H1 (cell line): ENCODE results near the gene BCAS3. TPM values are rescaled to one million over a fixed set of nuclear protein-coding genes. Genes with fewer than 3 reads are reported as not detected.

Experiments used
- CTCF ChIA-PET: fragments of 300-600 bp; sonication (Branson Sonifier 250); formaldehyde crosslinking; loops from one replicate; lab custom pipeline; 2021; ENCODE audit not compliant: partially characterized antibody; lab: Charles Lee
- POLR2A ChIA-PET: fragments of 300-600 bp; sonication (Branson Sonifier 250); formaldehyde crosslinking; loops from one replicate; lab custom pipeline; 2021; ENCODE audit warnings: inconsistent platforms; ENCODE audit not compliant: partially characterized antibody; lab: Charles Lee
- DNase-seq, 2 experiments: peaks; one replicate each; pipeline versions ENCODE4 v3.0.0 to v3.0.0-alpha.2; 2010 to 2022; ENCODE audit warnings: low spot score in 2 of 2, low read depth in 1 of 2, mixed read lengths in 1 of 2
- FAIRE-seq: peaks from 2 replicates; lab custom pipeline; 2011; peaks lifted over from hg19 to GRCh38; lab: Jason Lieb, UNC
- H2AFZ ChIP-seq: 2 replicates; pipeline ENCODE4 v1.8.1; 2012; ENCODE audit warnings: low read length, inconsistent platforms
- H2AK5ac ChIP-seq: 2 replicates; pipeline ENCODE4 v1.6.1; 2013; ENCODE audit warnings: low read depth, low read length
- H2BK120ac ChIP-seq: replicated peaks from 2 replicates; pipeline ENCODE3; 2013; ENCODE audit warnings: low read depth, low read length, inconsistent platforms
- H2BK12ac ChIP-seq: 2 replicates; pipeline ENCODE4 v1.6.1; 2013; ENCODE audit warnings: low read depth, low read length
- H2BK15ac ChIP-seq: 2 replicates; pipeline ENCODE4 v1.6.1; 2013; ENCODE audit warnings: low read length
- H2BK20ac ChIP-seq: 2 replicates; pipeline ENCODE4 v1.6.1; 2013; ENCODE audit warnings: low read length
- H2BK5ac ChIP-seq: 2 replicates; pipeline ENCODE4 v1.6.1; 2013; ENCODE audit warnings: low read depth, low read length
- H3K14ac ChIP-seq: 2 replicates; pipeline ENCODE4 v1.6.1; 2013; ENCODE audit warnings: inconsistent platforms; ENCODE audit not compliant: insufficient read length
- H3K18ac ChIP-seq: 2 replicates; pipeline ENCODE4 v1.6.1; 2013; ENCODE audit warnings: low read length; ENCODE audit errors: extremely low read depth
- H3K23ac ChIP-seq: 2 replicates; pipeline ENCODE4 v1.6.1; 2013; ENCODE audit warnings: inconsistent platforms; ENCODE audit not compliant: insufficient read length
- H3K23me2 ChIP-seq: 2 replicates; pipeline ENCODE4 v1.6.1; 2013; ENCODE audit warnings: low read depth, low read length
- H3K27ac ChIP-seq: 2 replicates; pipeline ENCODE4 v1.6.1; 2011; ENCODE audit warnings: low read depth, low read length, inconsistent platforms
- H3K27me3 ChIP-seq, 4 experiments: replicated peaks in 1 of 4; 1 replicate in 1 of 4; 2 replicates in 3 of 4; pipeline versions ENCODE4 v1.6.1 to v1.8.1; 2011 to 2013; ENCODE audit warnings: low read length in 3 of 4, mild to moderate bottlenecking in 3 of 4, inconsistent platforms in 2 of 4, mixed read lengths in 2 of 4, moderate library complexity in 1 of 4; ENCODE audit not compliant: control insufficient read depth in 3 of 4, insufficient read depth in 3 of 4; ENCODE audit errors: extremely low read depth in 1 of 4
- H3K36me3 ChIP-seq, 4 experiments: 2 replicates each; pipeline versions ENCODE4 v1.6.1 to v1.8.1; 2011 to 2013; ENCODE audit warnings: mild to moderate bottlenecking in 4 of 4, low read length in 3 of 4, moderate library complexity in 2 of 4, control low read depth in 1 of 4, inconsistent platforms in 1 of 4; ENCODE audit not compliant: insufficient read depth in 4 of 4, control insufficient read depth in 2 of 4
- H3K4ac ChIP-seq: replicated peaks from 2 replicates; pipeline ENCODE3; 2013; ENCODE audit warnings: low read length, low read depth, mixed read lengths, inconsistent platforms; ENCODE audit not compliant: insufficient read length
- H3K4me1 ChIP-seq, 4 experiments: replicated peaks in 1 of 4; 1 replicate in 1 of 4; 2 replicates in 3 of 4; pipeline versions ENCODE4 v1.6.1 to v1.8.1; 2011 to 2013; ENCODE audit warnings: low read length in 3 of 4, inconsistent platforms in 2 of 4, mixed read lengths in 1 of 4; ENCODE audit not compliant: insufficient read depth in 4 of 4, control insufficient read depth in 3 of 4
- H3K4me2 ChIP-seq, 2 experiments: 2 replicates each; pipeline versions ENCODE4 v1.6.1 to v1.8.1; 2011 to 2013; ENCODE audit warnings: low read depth in 2 of 2, low read length in 2 of 2, control low read depth in 1 of 2, inconsistent platforms in 1 of 2, mild to moderate bottlenecking in 1 of 2; ENCODE audit not compliant: insufficient read depth in 1 of 2
- H3K4me3 ChIP-seq, 4 experiments: fragments of 200-600, 300-600 bp in 1 of 4; sonication (generic), shearing (Covaris generic), sonication (Bioruptor Twin) in 1 of 4; 2 replicates each; pipeline versions ENCODE4 v1.5.1 to v1.8.1; 2011 to 2016; ENCODE audit warnings: low read length in 4 of 4, low read depth in 3 of 4, control low read depth in 2 of 4, inconsistent platforms in 2 of 4, mild to moderate bottlenecking in 2 of 4, mixed read lengths in 1 of 4, moderate library complexity in 1 of 4; ENCODE audit not compliant: insufficient read depth in 2 of 4; ENCODE audit errors: extremely low read depth in 1 of 4
- H3K56ac ChIP-seq: replicated peaks from 2 replicates; pipeline ENCODE3; 2013; ENCODE audit warnings: low read depth, mild to moderate bottlenecking, mixed read lengths, low read length, inconsistent platforms; ENCODE audit not compliant: insufficient read length
- H3K79me1 ChIP-seq: 2 replicates; pipeline ENCODE4 v1.6.1; 2013; ENCODE audit warnings: low read depth, low read length, control low read depth
- H3K79me2 ChIP-seq, 2 experiments: 2 replicates each; pipeline versions ENCODE4 v1.6.1 to v1.8.1; 2012 to 2013; ENCODE audit warnings: low read length in 2 of 2, mild to moderate bottlenecking in 2 of 2, inconsistent platforms in 1 of 2; ENCODE audit not compliant: insufficient read depth in 2 of 2, control insufficient read depth in 1 of 2
- H3K9ac ChIP-seq, 4 experiments: replicated peaks in 1 of 4; 1 replicate in 1 of 4; 2 replicates in 3 of 4; pipeline versions ENCODE4 v1.6.1 to v1.8.1; 2011 to 2013; ENCODE audit warnings: low read depth in 3 of 4, low read length in 3 of 4, control low read depth in 2 of 4, mild to moderate bottlenecking in 2 of 4, moderate library complexity in 2 of 4, inconsistent platforms in 1 of 4; ENCODE audit errors: extremely low read depth in 1 of 4
- H3K9me3 ChIP-seq, 2 experiments: 2 replicates each; pipeline versions ENCODE4 v1.6.1 to v1.8.1; 2012 to 2013; ENCODE audit warnings: mild to moderate bottlenecking in 2 of 2, moderate library complexity in 2 of 2, control low read depth in 1 of 2, inconsistent platforms in 1 of 2, low read depth in 1 of 2, low read length in 1 of 2, mixed read lengths in 1 of 2; ENCODE audit not compliant: insufficient read depth in 2 of 2
- H4K20me1 ChIP-seq, 2 experiments: replicated peaks in 1 of 2; 2 replicates each; pipeline versions ENCODE3 to v1.8.1; 2011 to 2013; ENCODE audit warnings: inconsistent platforms in 2 of 2, low read length in 2 of 2, mild to moderate bottlenecking in 1 of 2; ENCODE audit not compliant: insufficient read depth in 2 of 2, control insufficient read depth in 1 of 2
- H4K5ac ChIP-seq: 2 replicates; pipeline ENCODE4 v1.6.1; 2013; ENCODE audit warnings: low read length, low read depth, mixed read lengths, inconsistent platforms; ENCODE audit not compliant: insufficient read length
- H4K8ac ChIP-seq: 2 replicates; pipeline ENCODE4 v1.8.0; 2013; ENCODE audit warnings: mild to moderate bottlenecking, moderate library complexity, low read length, inconsistent platforms; ENCODE audit not compliant: insufficient read depth; ENCODE audit errors: extremely low read depth
- H4K91ac ChIP-seq: replicated peaks from 2 replicates; pipeline ENCODE3; 2013; ENCODE audit warnings: low read length, mixed read lengths, inconsistent platforms; ENCODE audit not compliant: insufficient read length
- CTBP2 ChIP-seq: IDR thresholded peaks from 2 replicates; pipeline ENCODE4 v1.7.0; 2011; ENCODE audit warnings: borderline replicate concordance, mild to moderate bottlenecking, moderate library complexity, mixed read lengths, low read length; ENCODE audit not compliant: insufficient read depth, insufficient read length
- EGR1 ChIP-seq: IDR thresholded peaks from 2 replicates; pipeline ENCODE4 v1.6.1; 2011; ENCODE audit warnings: low read depth, low read length, borderline replicate concordance
- WGBS, 2 experiments: shearing (Covaris generic) in 1 of 2; methylation state at CpG; one replicate each; pipeline versions ENCODE4 v1.1.6 to v1.1.7; 2013 to 2015; ENCODE audit warnings: low lambda C conversion rate in 2 of 2, mixed read lengths in 2 of 2, inconsistent platforms in 1 of 2, low coverage in 1 of 2, missing lambda C conversion rate in 1 of 2; ENCODE audit not compliant: insufficient replicate concordance in 2 of 2, insufficient coverage in 1 of 2, insufficient read length in 1 of 2; ENCODE audit errors: extremely low coverage in 1 of 2, missing lambda C conversion rate in 1 of 2; 5-methylcytosine and 5-hydroxymethylcytosine counted together
- polyA plus RNA-seq, 7 experiments: library from polyadenylated mRNA; depleted of rRNA in 3 of 7; stranded (reverse) in 5 of 7; unstranded in 2 of 7; fragments of >200 nt in 5 of 7; fragments of 200-250 nt in 2 of 7; gene quantifications; 1 replicate in 5 of 7; 2 replicates in 1 of 7; 4 replicates in 1 of 7; pipeline versions ENCODE4 v1.2.1 to v1.2.3, GENCODE V29; 2011 to 2013; ENCODE audit warnings: missing spikeins in 2 of 7, mixed read lengths in 2 of 7
- total RNA-seq: library from RNA; stranded (reverse); fragmentation: NEBNext Ultra II Directional; extraction: Animal tissue kit (Norgen Biotek cat#: 25700); gene quantifications from 2 replicates; pipeline ENCODE4 v1.2.1, GENCODE V29; 2021
- TF ChIP-seq, protein P1 (sequence below): IDR thresholded peaks from 2 replicates; pipeline ENCODE4 v1.6.1; 2012; ENCODE audit warnings: low read length, inconsistent platforms

The BCAS3 gene
- total and polyA plus RNA-seq, 2 of the 8 experiments (the other 6 are each of a cell fraction or from before 2014, with no cell fraction given), result 9.9 to 13.3 TPM

DNA sequence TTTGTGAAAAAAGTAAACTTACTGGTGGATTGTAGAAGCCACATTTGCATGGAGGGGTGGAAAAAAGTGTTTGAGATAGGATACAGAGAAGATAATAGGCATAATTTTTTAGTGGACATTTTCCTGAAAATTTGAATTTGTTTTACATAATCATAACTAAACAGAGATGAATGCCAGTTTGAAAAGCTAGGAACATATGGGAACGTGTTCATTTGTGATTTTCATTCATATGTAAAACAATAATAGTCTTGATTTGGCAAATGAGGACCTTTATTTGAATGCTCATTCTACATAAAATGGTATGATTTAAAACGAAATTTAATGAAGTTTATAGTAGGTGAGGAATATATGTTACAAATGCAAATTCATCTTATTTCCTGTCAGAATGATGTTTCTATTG, 263.9 kb downstream of the BCAS3 start:
- H3K79me2 ChIP-seq, result no peaks in the 10 kb centered on the region
- no peak overlapping the region for H4K8ac ChIP-seq
- no peak overlapping the region for H4K91ac ChIP-seq
- H3K4ac ChIP-seq, result no peak overlapping the region
- H3K18ac ChIP-seq, result no peak overlapping the region
- ChIA-PET CTCF (no interaction called here), POLR2A (no interaction called here)
- H3K4me2 ChIP-seq, result no peak overlapping the region
- no peak overlapping the region for H2BK5ac ChIP-seq
- TF ChIP-seq, protein P1, sequence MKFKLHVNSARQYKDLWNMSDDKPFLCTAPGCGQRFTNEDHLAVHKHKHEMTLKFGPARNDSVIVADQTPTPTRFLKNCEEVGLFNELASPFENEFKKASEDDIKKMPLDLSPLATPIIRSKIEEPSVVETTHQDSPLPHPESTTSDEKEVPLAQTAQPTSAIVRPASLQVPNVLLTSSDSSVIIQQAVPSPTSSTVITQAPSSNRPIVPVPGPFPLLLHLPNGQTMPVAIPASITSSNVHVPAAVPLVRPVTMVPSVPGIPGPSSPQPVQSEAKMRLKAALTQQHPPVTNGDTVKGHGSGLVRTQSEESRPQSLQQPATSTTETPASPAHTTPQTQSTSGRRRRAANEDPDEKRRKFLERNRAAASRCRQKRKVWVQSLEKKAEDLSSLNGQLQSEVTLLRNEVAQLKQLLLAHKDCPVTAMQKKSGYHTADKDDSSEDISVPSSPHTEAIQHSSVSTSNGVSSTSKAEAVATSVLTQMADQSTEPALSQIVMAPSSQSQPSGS, result no peak
- TF ChIP-seq EGR1, result no peak
- TF ChIP-seq CTBP2, result no peak
- H3K23me2 ChIP-seq, result no peaks in the 10 kb centered on the region
- H2AFZ ChIP-seq, result no peak overlapping the region
- H3K56ac ChIP-seq, result no peak overlapping the region
- no peaks in the 10 kb centered on the region for H3K4me1 ChIP-seq
- no peaks in the 10 kb centered on the region for H3K9me3 ChIP-seq
- no peak overlapping the region for H2BK12ac ChIP-seq
- no peak overlapping the region for H4K5ac ChIP-seq
- H3K23ac ChIP-seq, result no peak overlapping the region
- 76% methylated on average over 2 of the region's 2 CpGs; no CpG with 5 or more reads in 1 of the 2 experiments for WGBS, 2 experiments
- H3K9ac ChIP-seq, result no peak overlapping the region
- FAIRE-seq (no peak), DNase-seq (no peak)
- H4K20me1 ChIP-seq, result no peaks in the 10 kb centered on the region
- H3K4me3 ChIP-seq, result no peak overlapping the region
- no peak overlapping the region for H3K27ac ChIP-seq
- H2BK20ac ChIP-seq, result no peak overlapping the region
- no peak overlapping the region for H2AK5ac ChIP-seq
- H3K27me3 ChIP-seq, result no peaks in the 10 kb centered on the region
- no peaks in the 10 kb centered on the region for H3K79me1 ChIP-seq
- no peak overlapping the region for H2BK15ac ChIP-seq
- H2BK120ac ChIP-seq, result no peak overlapping the region
- H3K14ac ChIP-seq, result no peak overlapping the region
- H3K36me3 ChIP-seq, result no peaks in the 10 kb centered on the region
